OCI-LY1 (cell line): ENCODE data around the gene COMMD3.

Source experiments
- H2AFZ ChIP-seq: fragments of 200-600 bp; sonication (generic), shearing (Covaris generic); 2 replicates; pipeline ENCODE4 v1.6.0; 2014; ENCODE audit warnings: antibody characterized with exemption, mild to moderate bottlenecking, low read length
- H3F3A ChIP-seq: fragments of 200-600 bp; sonication (generic), shearing (Covaris generic); 2 replicates; pipeline ENCODE4 v1.6.0; 2014; ENCODE audit warnings: mild to moderate bottlenecking, antibody characterized with exemption, low read length, moderate library complexity; ENCODE audit not compliant: insufficient read depth
- H3K27ac ChIP-seq: fragments of 200-600 bp; sonication (generic); 2 replicates; pipeline ENCODE4 v1.5.1; 2014; ENCODE audit warnings: low read length, mixed run types, mild to moderate bottlenecking, low read depth; ENCODE audit not compliant: poor library complexity, severe bottlenecking
- H3K27me3 ChIP-seq: fragments of 200-600 bp; sonication (generic); 2 replicates; pipeline ENCODE4 v1.6.0; 2014; ENCODE audit warnings: antibody characterized with exemption, mild to moderate bottlenecking, low read length, moderate library complexity; ENCODE audit not compliant: insufficient read depth
- H3K36me3 ChIP-seq: fragments of 200-600 bp; sonication (generic); 2 replicates; pipeline ENCODE4 v1.6.1; 2014; ENCODE audit warnings: mild to moderate bottlenecking, antibody characterized with exemption, low read length, moderate library complexity, mixed read lengths; ENCODE audit not compliant: insufficient read depth
- H3K4me1 ChIP-seq: fragments of 200-600 bp; sonication (generic); 2 replicates; pipeline ENCODE4 v1.5.1; 2014; ENCODE audit warnings: mild to moderate bottlenecking, low read length, moderate library complexity; ENCODE audit not compliant: insufficient read depth, severe bottlenecking
- H3K4me2 ChIP-seq: fragments of 200-600 bp; sonication (generic), shearing (Covaris generic); 2 replicates; pipeline ENCODE4 v1.6.1; 2014; ENCODE audit warnings: low read length
- H3K4me3 ChIP-seq: fragments of 200-600 bp; sonication (generic); 2 replicates; pipeline ENCODE4 v1.5.1; 2014; ENCODE audit warnings: low read length, low read depth, mild to moderate bottlenecking, mixed read lengths; ENCODE audit not compliant: poor library complexity, severe bottlenecking
- H3K79me2 ChIP-seq: fragments of 200-600 bp; shearing (Covaris generic); 2 replicates; pipeline ENCODE4 v1.6.1; 2016; ENCODE audit warnings: mixed run types, low read length, mixed read lengths; ENCODE audit not compliant: insufficient read depth
- H3K9ac ChIP-seq: fragments of 200-600 bp; sonication (generic), shearing (Covaris generic); 2 replicates; pipeline ENCODE4 v1.6.1; 2014; ENCODE audit warnings: mild to moderate bottlenecking, low read length, mixed read lengths
- H3K9me2 ChIP-seq: fragments of 200-600 bp; sonication (generic), shearing (Covaris generic); 2 replicates; pipeline ENCODE4 v1.6.1; 2014; ENCODE audit warnings: low read depth, mild to moderate bottlenecking, low read length, mixed read lengths
- H3K9me3 ChIP-seq: fragments of 200-600 bp; shearing (Covaris generic); 2 replicates; pipeline ENCODE4 v1.6.1; 2014; ENCODE audit warnings: low read length, mixed read lengths
- H4K20me1 ChIP-seq: fragments of 200-600 bp; sonication (generic), shearing (Covaris generic); 2 replicates; pipeline ENCODE4 v1.6.0; 2016; ENCODE audit warnings: mild to moderate bottlenecking, low read length; ENCODE audit not compliant: insufficient read depth
- CTCF ChIP-seq: fragments of 200-600 bp; sonication (generic), shearing (Covaris generic); IDR thresholded peaks from 2 replicates; pipeline ENCODE4 v1.5.1; 2017; ENCODE audit warnings: mild to moderate bottlenecking, antibody characterized with exemption, low read length, moderate library complexity, mixed read lengths
- EZH2 ChIP-seq: fragments of 200-600 bp; sonication (generic), shearing (Covaris generic); IDR thresholded peaks from 2 replicates; pipeline ENCODE4 v1.8.0; 2017; ENCODE audit warnings: borderline replicate concordance, mixed run types, mild to moderate bottlenecking, antibody characterized with exemption, low read length, moderate library complexity, mixed read lengths

COMMD3 gene

DNA sequence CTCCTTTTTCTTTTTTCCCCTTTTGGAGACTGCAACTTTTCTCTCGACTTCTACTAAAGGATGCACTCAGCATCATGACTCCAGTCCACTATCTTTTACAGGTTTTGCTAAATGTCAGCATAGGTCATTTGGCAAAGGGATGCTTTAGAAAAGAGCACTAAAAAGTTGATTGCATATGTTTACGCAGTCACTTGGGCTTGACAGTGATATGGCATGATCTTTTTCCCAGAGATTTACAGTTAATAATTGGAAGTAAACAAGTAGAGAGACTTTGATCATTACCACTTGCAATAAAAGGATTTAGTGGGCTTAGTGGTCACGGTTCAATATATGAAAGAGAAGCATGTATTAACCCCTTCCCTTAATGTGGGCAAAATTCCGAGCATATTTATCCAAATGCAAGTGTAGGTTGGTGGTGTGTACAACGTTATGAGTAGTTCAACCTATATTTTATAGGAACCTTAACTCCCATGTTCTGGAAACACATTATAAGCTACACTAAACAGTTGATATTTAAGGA is 6.5 kb downstream of the COMMD3 start:
- no peaks in the 10 kb centered on the region for H3K9me3 ChIP-seq
- H3K36me3 ChIP-seq = peaks cover 6% of the 10 kb centered on the region; the same call in 1 of the 2 replicates
- no peaks in the 10 kb centered on the region for H3F3A ChIP-seq
- peaks cover 3% of the 10 kb centered on the region for H4K20me1 ChIP-seq
- TF ChIP-seq CTCF (no peak), EZH2 (no peak)
- no peak overlapping the region for H2AFZ ChIP-seq
- H3K9me2 ChIP-seq = no peaks in the 10 kb centered on the region
- H3K27me3 ChIP-seq = peaks cover 3% of the 10 kb centered on the region; the same call in 1 of the 2 replicates
- no peaks in the 10 kb centered on the region for H3K79me2 ChIP-seq
- H3K4me2 ChIP-seq = peak overlapping the region; percentile 89
- H3K4me3 ChIP-seq = peak overlapping the region; percentile 81
- peaks cover 48% of the 10 kb centered on the region for H3K4me1 ChIP-seq
- H3K27ac ChIP-seq = no peak overlapping the region
- peak overlapping the region; percentile 77; the same call in 1 of the 2 replicates for H3K9ac ChIP-seq

DNA sequence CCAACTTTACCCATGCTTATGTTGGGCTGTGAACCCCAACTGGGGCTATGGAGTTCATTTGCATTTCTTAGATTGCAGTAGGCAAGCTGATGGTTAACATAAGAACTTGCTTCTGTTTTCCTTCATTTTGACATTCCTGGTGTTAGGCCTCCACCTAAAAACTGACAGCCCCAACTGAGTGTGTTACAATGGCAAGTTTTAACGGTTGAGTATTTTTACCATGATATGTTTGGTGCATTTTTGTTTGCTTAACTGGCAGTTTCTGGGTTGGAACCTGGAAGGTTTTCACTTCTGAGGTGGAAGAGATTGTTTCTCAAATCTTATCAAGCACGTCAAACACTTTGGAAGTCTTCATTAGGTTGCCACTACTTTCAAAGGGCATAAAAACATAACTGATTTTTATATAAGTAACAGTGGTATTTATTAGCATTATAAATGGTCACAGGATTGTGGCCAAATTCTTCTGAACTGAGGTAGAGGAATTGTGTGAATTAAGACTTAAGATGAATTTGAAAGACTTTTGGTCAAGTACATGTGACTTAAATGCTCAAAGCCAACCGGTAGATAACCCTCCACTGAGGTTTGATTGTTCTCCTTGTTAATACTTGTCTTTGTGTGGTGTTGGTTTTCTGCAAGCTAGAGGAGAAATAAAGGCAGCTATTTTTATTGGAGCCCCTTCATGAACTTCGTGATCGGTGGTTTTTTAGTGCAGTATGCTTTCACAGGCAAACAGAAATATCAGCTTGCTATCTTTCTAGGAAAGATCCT is 7.5 kb downstream of the COMMD3 start:
- Histone ChIP-seq H3F3A (no peaks in the 10 kb centered on the region), H3K36me3 (peaks cover 4% of the 10 kb centered on the region; the same call in 1 of the 2 replicates), H3K9me2 (no peaks in the 10 kb centered on the region), H3K27me3 (peaks cover 3% of the 10 kb centered on the region; the same call in 1 of the 2 replicates), H3K4me2 (peak overlapping the region; percentile 99; the same call in 1 of the 2 replicates), H3K9me3 (no peaks in the 10 kb centered on the region), H3K9ac (no peak overlapping the region), H3K79me2 (no peaks in the 10 kb centered on the region), H2AFZ (no peak overlapping the region), H3K4me3 (no peak overlapping the region), H4K20me1 (peaks cover 3% of the 10 kb centered on the region), H3K4me1 (peaks cover 43% of the 10 kb centered on the region), H3K27ac (no peak overlapping the region)
- TF ChIP-seq CTCF = no peak
- no peak for TF ChIP-seq EZH2

GRCh38 chr10:22324413-22324812 is 8.2 kb downstream of the COMMD3 start:
- Histone ChIP-seq H4K20me1 (peaks cover 3% of the 10 kb centered on the region; the same call in 1 of the 2 replicates), H3K9me3 (no peaks in the 10 kb centered on the region), H3K9ac (no peak overlapping the region), H3K27ac (no peak overlapping the region), H3K9me2 (no peaks in the 10 kb centered on the region; the same call in 1 of the 2 replicates), H3K4me3 (peak overlapping the region; percentile 68), H2AFZ (no peak overlapping the region), H3F3A (no peaks in the 10 kb centered on the region), H3K36me3 (peaks cover 10% of the 10 kb centered on the region), H3K79me2 (no peaks in the 10 kb centered on the region), H3K27me3 (peaks cover 3% of the 10 kb centered on the region; the same call in 1 of the 2 replicates), H3K4me2 (peak overlapping the region; percentile 99), H3K4me1 (peaks cover 43% of the 10 kb centered on the region)
- TF ChIP-seq EZH2 (no peak), CTCF (no peak)
